SJCRH30 (cell line): ENCODE measurements around the gene MAP4K4. TPM values are rescaled to one million over a fixed set of nuclear protein-coding genes. Genes with fewer than 3 reads are reported as not detected.

Experiments
- DNase-seq, 2 experiments: peaks; one replicate each; pipeline ENCODE4 v3.0.0-alpha.2; 2015 to 2020
- H3K27ac ChIP-seq: fragments of 250-450 bp; sonication (Bioruptor Pico); 2 replicates; pipeline ENCODE4 v1.5.1; 2020; ENCODE audit warnings: mild to moderate bottlenecking, moderate library complexity
- H3K27me3 ChIP-seq: fragments of 250-450 bp; sonication (Bioruptor Pico); 2 replicates; pipeline ENCODE4 v1.5.1; 2020; ENCODE audit warnings: mild to moderate bottlenecking, moderate library complexity
- H3K36me3 ChIP-seq: fragments of 250-450 bp; sonication (Bioruptor Pico); 2 replicates; pipeline ENCODE4 v1.5.1; 2020; ENCODE audit warnings: mild to moderate bottlenecking, moderate library complexity
- H3K4me1 ChIP-seq: fragments of 250-450 bp; sonication (Bioruptor Pico); 2 replicates; pipeline ENCODE4 v1.5.1; 2020; ENCODE audit warnings: mild to moderate bottlenecking, moderate library complexity
- H3K4me3 ChIP-seq: fragments of 250-450 bp; sonication (Bioruptor Pico); 2 replicates; pipeline ENCODE4 v1.5.1; 2020; ENCODE audit warnings: mild to moderate bottlenecking, moderate library complexity
- H3K9me3 ChIP-seq: fragments of 250-450 bp; sonication (Bioruptor Pico); replicated peaks from 2 replicates; pipeline ENCODE4 v1.5.1; 2020; ENCODE audit warnings: mild to moderate bottlenecking, moderate library complexity
- total RNA-seq: library from RNA; depleted of rRNA; stranded (reverse); fragments of >200 nt; shearing (Covaris generic); gene quantifications from 2 replicates; pipeline ENCODE4 v1.2.3, GENCODE V29; 2014

Gene MAP4K4
- total RNA-seq, 1 experiment from 2014 or later, result 139 TPM

- Histone ChIP-seq H3K27ac (no peak overlapping the region), H3K36me3 (peaks cover 63% of the 10 kb centered on the region), H3K27me3 (no peaks in the 10 kb centered on the region), H3K4me3 (no peak overlapping the region), H3K9me3 (no peaks in the 10 kb centered on the region), H3K4me1 (no peaks in the 10 kb centered on the region)
- DNase-seq, result no peak
Observed at GRCh38 chr2:101879466-101879865, 182.0 kb downstream of the MAP4K4 start.

- Histone ChIP-seq H3K4me3 (no peak overlapping the region), H3K36me3 (peaks cover 55% of the 10 kb centered on the region), H3K27ac (no peak overlapping the region), H3K4me1 (no peaks in the 10 kb centered on the region), H3K27me3 (no peaks in the 10 kb centered on the region), H3K9me3 (no peaks in the 10 kb centered on the region)
- DNase-seq, result no peak
Observed at GRCh38 chr2:101881131-101881530, 183.6 kb downstream of the MAP4K4 start.

- H3K4me3 ChIP-seq, result no peak overlapping the region
- no peaks in the 10 kb centered on the region for H3K27me3 ChIP-seq
- DNase-seq, result no peak
- H3K27ac ChIP-seq, result no peak overlapping the region
- H3K4me1 ChIP-seq, result no peaks in the 10 kb centered on the region
- peaks cover 51% of the 10 kb centered on the region for H3K36me3 ChIP-seq
- no peaks in the 10 kb centered on the region for H3K9me3 ChIP-seq
Observed at GRCh38 chr2:101882769-101883307, 185.3 kb downstream of the MAP4K4 start.

- H3K36me3 ChIP-seq, result peaks cover 51% of the 10 kb centered on the region
Observed at GRCh38 chr2:101883860-101884259, 186.4 kb downstream of the MAP4K4 start.

GRCh38 chr2:101884423-101884822, 186.9 kb downstream of the MAP4K4 start:
- Histone ChIP-seq H3K27ac (no peak overlapping the region), H3K4me1 (no peaks in the 10 kb centered on the region), H3K27me3 (no peaks in the 10 kb centered on the region), H3K36me3 (peaks cover 54% of the 10 kb centered on the region), H3K9me3 (no peaks in the 10 kb centered on the region), H3K4me3 (no peak overlapping the region)
- DNase-seq, result no peak

More at GRCh38 chr2:101883860-101884259, 186.4 kb downstream of the MAP4K4 start:
- peak in 1 of 2 experiments; percentile 41 for DNase-seq
- no peaks in the 10 kb centered on the region for H3K27me3 ChIP-seq
- no peaks in the 10 kb centered on the region for H3K4me1 ChIP-seq
- H3K9me3 ChIP-seq, result no peaks in the 10 kb centered on the region
- H3K27ac ChIP-seq, result no peak overlapping the region
- no peak overlapping the region for H3K4me3 ChIP-seq

GRCh38 chr2:101887328-101887727, 189.8 kb downstream of the MAP4K4 start:
- Histone ChIP-seq H3K4me3 (no peak overlapping the region), H3K4me1 (no peaks in the 10 kb centered on the region), H3K27me3 (no peaks in the 10 kb centered on the region), H3K36me3 (peaks cover 57% of the 10 kb centered on the region), H3K9me3 (no peaks in the 10 kb centered on the region), H3K27ac (no peak overlapping the region)
- DNase-seq, result no peak

GRCh38 chr2:101889460-101890098, 192.1 kb downstream of the MAP4K4 start:
- DNase-seq, result no peak
- Histone ChIP-seq H3K27me3 (no peaks in the 10 kb centered on the region), H3K27ac (no peak overlapping the region), H3K4me1 (no peaks in the 10 kb centered on the region), H3K9me3 (no peaks in the 10 kb centered on the region), H3K4me3 (no peak overlapping the region), H3K36me3 (peaks cover 58% of the 10 kb centered on the region)

GRCh38 chr2:101892377-101892776, 194.9 kb downstream of the MAP4K4 start:
- Histone ChIP-seq H3K9me3 (no peaks in the 10 kb centered on the region), H3K4me1 (no peaks in the 10 kb centered on the region), H3K27me3 (no peaks in the 10 kb centered on the region), H3K27ac (no peak overlapping the region), H3K36me3 (peaks cover 47% of the 10 kb centered on the region), H3K4me3 (no peak overlapping the region)
- peak in 1 of 2 experiments; percentile 21 for DNase-seq

- no peak overlapping the region for H3K27ac ChIP-seq
- H3K4me1 ChIP-seq, result no peaks in the 10 kb centered on the region
- H3K36me3 ChIP-seq, result peaks cover 33% of the 10 kb centered on the region
- no peak for DNase-seq
- no peaks in the 10 kb centered on the region for H3K9me3 ChIP-seq
- H3K27me3 ChIP-seq, result no peaks in the 10 kb centered on the region
- H3K4me3 ChIP-seq, result no peak overlapping the region
Observed at GRCh38 chr2:101893681-101894381, 196.3 kb downstream of the MAP4K4 start.

GRCh38 chr2:101895039-101895438, 197.5 kb downstream of the MAP4K4 start:
- DNase-seq, result no peak
- H3K36me3 ChIP-seq, result peaks cover 23% of the 10 kb centered on the region
- no peaks in the 10 kb centered on the region for H3K27me3 ChIP-seq
- no peak overlapping the region for H3K27ac ChIP-seq
- no peak overlapping the region for H3K4me3 ChIP-seq
- no peaks in the 10 kb centered on the region for H3K4me1 ChIP-seq
- H3K9me3 ChIP-seq, result no peaks in the 10 kb centered on the region

GRCh38 chr2:101895819-101896322, 198.4 kb downstream of the MAP4K4 start:
- H3K27me3 ChIP-seq, result no peaks in the 10 kb centered on the region
- H3K4me1 ChIP-seq, result no peaks in the 10 kb centered on the region
- H3K36me3 ChIP-seq, result peaks cover 20% of the 10 kb centered on the region
- H3K4me3 ChIP-seq, result no peak overlapping the region
- H3K9me3 ChIP-seq, result no peaks in the 10 kb centered on the region
- no peak for DNase-seq
- no peak overlapping the region for H3K27ac ChIP-seq

- H3K27me3 ChIP-seq, result no peaks in the 10 kb centered on the region
- H3K36me3 ChIP-seq, result peaks cover 16% of the 10 kb centered on the region
- no peak overlapping the region for H3K4me3 ChIP-seq
- H3K9me3 ChIP-seq, result no peaks in the 10 kb centered on the region
- DNase-seq, result no peak
- H3K27ac ChIP-seq, result no peak overlapping the region
- H3K4me1 ChIP-seq, result no peaks in the 10 kb centered on the region
Observed at GRCh38 chr2:101897301-101897700, 199.8 kb downstream of the MAP4K4 start.

- DNase-seq, result no peak
- Histone ChIP-seq H3K36me3 (peaks cover under 1% of the 10 kb centered on the region), H3K27ac (no peak overlapping the region), H3K4me3 (no peak overlapping the region), H3K9me3 (no peaks in the 10 kb centered on the region; the same call in 1 of the 2 replicates), H3K27me3 (no peaks in the 10 kb centered on the region), H3K4me1 (no peaks in the 10 kb centered on the region)
Observed at GRCh38 chr2:101899265-101899664, 201.8 kb downstream of the MAP4K4 start.

- no peak for DNase-seq
- Histone ChIP-seq H3K4me1 (no peaks in the 10 kb centered on the region), H3K27ac (no peak overlapping the region), H3K4me3 (no peak overlapping the region), H3K36me3 (no peaks in the 10 kb centered on the region; the same call in 1 of the 2 replicates), H3K27me3 (no peaks in the 10 kb centered on the region), H3K9me3 (no peaks in the 10 kb centered on the region; the same call in 1 of the 2 replicates)
Observed at GRCh38 chr2:101899871-101900270, 202.4 kb downstream of the MAP4K4 start.

GRCh38 chr2:101900375-101900774, 202.9 kb downstream of the MAP4K4 start:
- Histone ChIP-seq H3K9me3 (no peaks in the 10 kb centered on the region; the same call in none of the 2 replicates), H3K27me3 (no peaks in the 10 kb centered on the region), H3K4me1 (no peaks in the 10 kb centered on the region), H3K4me3 (no peak overlapping the region), H3K27ac (no peak overlapping the region), H3K36me3 (no peaks in the 10 kb centered on the region; the same call in 1 of the 2 replicates)
- DNase-seq, result no peak
